ENCODE data around the gene ZNF823. TPM values are rescaled to one million over a fixed set of nuclear protein-coding genes. Genes with fewer than 3 reads are reported as not detected.
A peak's percentile ranks its signal among the peaks of the same experiment; 100 is the strongest.

ZNF823 gene
- total and polyA plus RNA-seq, 9 of the 15 experiments (the other 6 are each of a cell fraction or from before 2014, with no cell fraction given), result 4.0 to 13.4 (median 6.1) TPM

DNA sequence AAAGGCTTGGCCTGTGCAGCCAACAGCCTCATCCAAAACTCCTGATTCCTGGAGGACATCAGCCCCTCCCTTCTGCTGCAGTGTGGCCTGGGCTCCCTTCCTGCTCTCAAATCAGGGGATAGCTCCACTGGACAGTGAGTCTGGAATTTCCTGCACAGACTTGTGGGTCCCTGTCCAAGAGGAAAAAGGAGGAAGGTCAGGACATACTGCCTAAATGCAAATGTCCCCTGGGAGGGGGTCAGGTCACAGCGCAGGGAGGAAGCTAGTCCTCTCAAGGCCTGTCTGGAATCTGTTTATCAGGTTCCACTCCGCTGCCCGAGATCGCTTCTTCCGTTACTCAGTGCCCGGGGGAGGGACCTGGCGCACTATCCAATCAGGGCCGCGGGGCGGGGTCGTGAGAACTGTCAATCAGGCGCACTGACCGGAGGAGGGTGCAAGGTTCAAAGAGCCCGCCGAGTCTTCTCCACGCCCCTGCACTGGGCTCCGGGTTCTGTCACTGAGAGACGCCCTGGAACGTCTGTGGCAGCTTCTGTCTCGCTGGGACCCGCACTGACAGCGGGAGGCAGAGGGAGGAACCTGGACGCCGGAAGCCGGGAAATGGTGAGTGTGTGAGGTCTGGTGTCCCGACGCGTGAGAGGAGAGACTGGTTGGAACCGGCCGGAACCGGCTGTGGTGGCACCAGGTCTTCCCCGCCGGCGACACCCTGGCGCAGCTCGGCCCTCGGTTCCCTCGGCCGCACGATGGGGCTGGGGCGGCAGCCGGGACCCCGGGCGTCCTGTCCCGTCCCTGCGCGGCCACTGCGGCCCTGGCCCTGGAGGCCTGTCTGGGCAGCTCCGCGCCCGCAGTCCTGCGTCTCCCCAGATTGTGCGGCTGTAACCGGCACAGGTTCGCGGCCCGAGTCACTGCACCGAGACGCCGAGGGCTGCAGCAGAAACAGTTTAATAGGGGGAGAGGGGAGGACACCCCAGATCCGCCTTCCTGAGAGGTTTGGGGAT lies 28.1 kb upstream of the ZNF823 start, which contains the start of gene ZNF441 (continued):
- TF ChIP-seq, protein P1, sequence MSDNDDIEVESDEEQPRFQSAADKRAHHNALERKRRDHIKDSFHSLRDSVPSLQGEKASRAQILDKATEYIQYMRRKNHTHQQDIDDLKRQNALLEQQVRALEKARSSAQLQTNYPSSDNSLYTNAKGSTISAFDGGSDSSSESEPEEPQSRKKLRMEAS (CRISPR knock-in tag; IDR thresholded peaks at IDR 0.05), result peak; percentile 68; the same call in 1 of the 2 replicates
- TF ChIP-seq GABPB1 (CRISPR knock-in tag; IDR thresholded peaks at IDR 0.05), result peak; percentile 85
- TF ChIP-seq, protein P2, sequence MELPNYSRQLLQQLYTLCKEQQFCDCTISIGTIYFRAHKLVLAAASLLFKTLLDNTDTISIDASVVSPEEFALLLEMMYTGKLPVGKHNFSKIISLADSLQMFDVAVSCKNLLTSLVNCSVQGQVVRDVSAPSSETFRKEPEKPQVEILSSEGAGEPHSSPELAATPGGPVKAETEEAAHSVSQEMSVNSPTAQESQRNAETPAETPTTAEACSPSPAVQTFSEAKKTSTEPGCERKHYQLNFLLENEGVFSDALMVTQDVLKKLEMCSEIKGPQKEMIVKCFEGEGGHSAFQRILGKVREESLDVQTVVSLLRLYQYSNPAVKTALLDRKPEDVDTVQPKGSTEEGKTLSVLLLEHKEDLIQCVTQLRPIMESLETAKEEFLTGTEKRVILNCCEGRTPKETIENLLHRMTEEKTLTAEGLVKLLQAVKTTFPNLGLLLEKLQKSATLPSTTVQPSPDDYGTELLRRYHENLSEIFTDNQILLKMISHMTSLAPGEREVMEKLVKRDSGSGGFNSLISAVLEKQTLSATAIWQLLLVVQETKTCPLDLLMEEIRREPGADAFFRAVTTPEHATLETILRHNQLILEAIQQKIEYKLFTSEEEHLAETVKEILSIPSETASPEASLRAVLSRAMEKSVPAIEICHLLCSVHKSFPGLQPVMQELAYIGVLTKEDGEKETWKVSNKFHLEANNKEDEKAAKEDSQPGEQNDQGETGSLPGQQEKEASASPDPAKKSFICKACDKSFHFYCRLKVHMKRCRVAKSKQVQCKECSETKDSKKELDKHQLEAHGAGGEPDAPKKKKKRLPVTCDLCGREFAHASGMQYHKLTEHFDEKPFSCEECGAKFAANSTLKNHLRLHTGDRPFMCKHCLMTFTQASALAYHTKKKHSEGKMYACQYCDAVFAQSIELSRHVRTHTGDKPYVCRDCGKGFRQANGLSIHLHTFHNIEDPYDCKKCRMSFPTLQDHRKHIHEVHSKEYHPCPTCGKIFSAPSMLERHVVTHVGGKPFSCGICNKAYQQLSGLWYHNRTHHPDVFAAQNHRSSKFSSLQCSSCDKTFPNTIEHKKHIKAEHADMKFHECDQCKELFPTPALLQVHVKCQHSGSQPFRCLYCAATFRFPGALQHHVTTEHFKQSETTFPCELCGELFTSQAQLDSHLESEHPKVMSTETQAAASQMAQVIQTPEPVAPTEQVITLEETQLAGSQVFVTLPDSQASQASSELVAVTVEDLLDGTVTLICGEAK (IDR thresholded peaks at IDR 0.05), result peak; percentile 76
- TF ChIP-seq, protein P2 (CRISPR knock-in tag; IDR thresholded peaks at IDR 0.05), result no peak
- no peak for TF ChIP-seq ZNF785 (CRISPR knock-in tag; IDR thresholded peaks at IDR 0.05)
- no peak; a peak in 1 of 4 replicates for TF ChIP-seq SIN3A (IDR thresholded peaks at IDR 0.05; ENCODE audit: borderline replicate concordance in 2 of 2, control insufficient read depth in 1 of 2, low read depth in 2 of 2, low read length in 2 of 2)
- TF ChIP-seq KLF13 (tag; IDR thresholded peaks at IDR 0.05; ENCODE audit: borderline replicate concordance, low read depth), result no peak
- TF ChIP-seq, protein P3, sequence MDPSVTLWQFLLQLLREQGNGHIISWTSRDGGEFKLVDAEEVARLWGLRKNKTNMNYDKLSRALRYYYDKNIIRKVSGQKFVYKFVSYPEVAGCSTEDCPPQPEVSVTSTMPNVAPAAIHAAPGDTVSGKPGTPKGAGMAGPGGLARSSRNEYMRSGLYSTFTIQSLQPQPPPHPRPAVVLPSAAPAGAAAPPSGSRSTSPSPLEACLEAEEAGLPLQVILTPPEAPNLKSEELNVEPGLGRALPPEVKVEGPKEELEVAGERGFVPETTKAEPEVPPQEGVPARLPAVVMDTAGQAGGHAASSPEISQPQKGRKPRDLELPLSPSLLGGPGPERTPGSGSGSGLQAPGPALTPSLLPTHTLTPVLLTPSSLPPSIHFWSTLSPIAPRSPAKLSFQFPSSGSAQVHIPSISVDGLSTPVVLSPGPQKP (CRISPR knock-in tag; IDR thresholded peaks at IDR 0.05), result no peak
- TF ChIP-seq, protein P4, sequence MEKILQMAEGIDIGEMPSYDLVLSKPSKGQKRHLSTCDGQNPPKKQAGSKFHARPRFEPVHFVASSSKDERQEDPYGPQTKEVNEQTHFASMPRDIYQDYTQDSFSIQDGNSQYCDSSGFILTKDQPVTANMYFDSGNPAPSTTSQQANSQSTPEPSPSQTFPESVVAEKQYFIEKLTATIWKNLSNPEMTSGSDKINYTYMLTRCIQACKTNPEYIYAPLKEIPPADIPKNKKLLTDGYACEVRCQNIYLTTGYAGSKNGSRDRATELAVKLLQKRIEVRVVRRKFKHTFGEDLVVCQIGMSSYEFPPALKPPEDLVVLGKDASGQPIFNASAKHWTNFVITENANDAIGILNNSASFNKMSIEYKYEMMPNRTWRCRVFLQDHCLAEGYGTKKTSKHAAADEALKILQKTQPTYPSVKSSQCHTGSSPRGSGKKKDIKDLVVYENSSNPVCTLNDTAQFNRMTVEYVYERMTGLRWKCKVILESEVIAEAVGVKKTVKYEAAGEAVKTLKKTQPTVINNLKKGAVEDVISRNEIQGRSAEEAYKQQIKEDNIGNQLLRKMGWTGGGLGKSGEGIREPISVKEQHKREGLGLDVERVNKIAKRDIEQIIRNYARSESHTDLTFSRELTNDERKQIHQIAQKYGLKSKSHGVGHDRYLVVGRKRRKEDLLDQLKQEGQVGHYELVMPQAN (IDR thresholded peaks at IDR 0.05; ENCODE audit: borderline replicate concordance), result peak; percentile 63

Measured in K562 (cell line).